HG03066 (cell line): Measurements from ENCODE around the gene REPS2.

Source experiments
- ATAC-seq: cut with Tn5 transposase; IDR thresholded peaks from one replicate; pipeline ENCODE4 v1.9.1; 2021; ENCODE audit warnings: low read depth; ENCODE audit not compliant: unreplicated experiment

The REPS2 gene

GRCh38 chrX:16997313-16997712, 50.9 kb downstream of the REPS2 start:
- ATAC-seq = no peak

- ATAC-seq = no peak
Measured at GRCh38 chrX:16999275-16999674, 52.8 kb downstream of the REPS2 start.

- no peak for ATAC-seq
Measured at GRCh38 chrX:17000751-17001150, 54.3 kb downstream of the REPS2 start.

GRCh38 chrX:17005712-17006368, 59.4 kb downstream of the REPS2 start:
- no peak for ATAC-seq

- ATAC-seq = no peak
Measured at GRCh38 chrX:17007134-17007768, 60.8 kb downstream of the REPS2 start.

GRCh38 chrX:17009856-17010625, 63.6 kb downstream of the REPS2 start:
- no peak for ATAC-seq

- no peak for ATAC-seq
Measured at GRCh38 chrX:17012465-17012864, 66.0 kb downstream of the REPS2 start.

- ATAC-seq = no peak
Measured at GRCh38 chrX:17014216-17014615, 67.8 kb downstream of the REPS2 start.

GRCh38 chrX:17017134-17017533, 70.7 kb downstream of the REPS2 start:
- ATAC-seq = no peak

GRCh38 chrX:17020356-17020755, 73.9 kb downstream of the REPS2 start:
- ATAC-seq = no peak

- ATAC-seq = no peak
Measured at GRCh38 chrX:17020851-17021821, 74.7 kb downstream of the REPS2 start.

GRCh38 chrX:17021851-17022604, 75.6 kb downstream of the REPS2 start:
- no peak for ATAC-seq

GRCh38 chrX:17023661-17024060, 77.2 kb downstream of the REPS2 start:
- ATAC-seq = no peak

GRCh38 chrX:17024886-17025285, 78.4 kb downstream of the REPS2 start:
- no peak for ATAC-seq

GRCh38 chrX:17025621-17026302, 79.3 kb downstream of the REPS2 start:
- no peak for ATAC-seq

- ATAC-seq = no peak
Measured at GRCh38 chrX:17027931-17028330, 81.5 kb downstream of the REPS2 start.

GRCh38 chrX:17028356-17028755, 81.9 kb downstream of the REPS2 start:
- no peak for ATAC-seq

- no peak for ATAC-seq
Measured at GRCh38 chrX:17030092-17030491, 83.6 kb downstream of the REPS2 start.

- no peak for ATAC-seq
Measured at GRCh38 chrX:17030580-17031270, 84.3 kb downstream of the REPS2 start.
